K562 (cell line): Measurements from ENCODE around the gene CYP1B1. TPM values are rescaled to one million over a fixed set of nuclear protein-coding genes. Genes with fewer than 3 reads are reported as not detected.

Experiments
- ATAC-seq: fragments of 200-7000 bp; cut with Tn5 transposase; 3 replicates; pipeline ENCODE4 v1.9.1; 2020; ENCODE audit warnings: moderate library complexity
- BruUV-seq: library from RNA; stranded (reverse); fragments of 400-500 nt; replicated peaks from 2 replicates; lab custom pipeline; 2021; lab: Mats Ljungman, UMichigan
- CTCF ChIA-PET: fragments of 300-600 bp; formaldehyde crosslinking; extraction: SDS; loops from one replicate; lab custom pipeline; 2021; ENCODE audit warnings: low intra/inter-chr PET ratio; lab: Yijun Ruan, JAX
- POLR2A ChIA-PET: fragments of 300-600, 350-650 bp; sonication (Branson Sonifier 250); formaldehyde crosslinking; extraction: SDS; loops from one replicate; lab custom pipeline; 2021; ENCODE audit warnings: antibody characterized with exemption, inconsistent platforms; lab: Yijun Ruan, JAX
- DNase-seq, 4 experiments: peaks; one replicate each; pipeline versions ENCODE4 v3.0.0 to v3.0.0-alpha.2; 2011 to 2018; ENCODE audit warnings: low spot score in 3 of 4, mixed read lengths in 3 of 4; ENCODE audit errors: extremely low read depth in 1 of 4
- FAIRE-seq: peaks from 2 replicates; lab custom pipeline; 2011; peaks lifted over from hg19 to GRCh38; lab: Jason Lieb, UNC
- H2AFZ ChIP-seq: 2 replicates; pipeline ENCODE4 v1.6.0; 2011; ENCODE audit warnings: low read depth, low read length, control low read depth, inconsistent platforms
- H3K27ac ChIP-seq: fragments of 200-600 bp; 3 replicates; pipeline ENCODE4 v1.8.0; 2011; ENCODE audit warnings: low read depth, mild to moderate bottlenecking, control low read depth, inconsistent platforms, low read length, moderate library complexity, mixed read lengths; ENCODE audit errors: extremely low read depth
- H3K27me3 ChIP-seq, 2 experiments: fragments of 300-600 bp in 1 of 2; 2 replicates in 1 of 2; 3 replicates in 1 of 2; pipeline versions ENCODE4 v1.6.0 to v1.8.0; 2011; ENCODE audit warnings: inconsistent platforms in 2 of 2, low read length in 2 of 2, mild to moderate bottlenecking in 1 of 2, mixed read lengths in 1 of 2, moderate library complexity in 1 of 2; ENCODE audit not compliant: control insufficient read depth in 2 of 2, insufficient read depth in 2 of 2
- H3K36me3 ChIP-seq: fragments of 300-600 bp; 3 replicates; pipeline ENCODE4 v1.8.0; 2011; ENCODE audit warnings: mild to moderate bottlenecking, low read length, inconsistent platforms; ENCODE audit not compliant: control insufficient read depth, insufficient read depth
- H3K4me1 ChIP-seq, 2 experiments: fragments of 200-600 bp in 1 of 2; replicated peaks in 1 of 2; 2 replicates in 1 of 2; 3 replicates in 1 of 2; pipeline versions ENCODE4 v1.5.1 to v1.8.0; 2011; ENCODE audit warnings: inconsistent platforms in 2 of 2, low read length in 2 of 2, mild to moderate bottlenecking in 1 of 2, mixed read lengths in 1 of 2, moderate library complexity in 1 of 2; ENCODE audit not compliant: control insufficient read depth in 2 of 2, insufficient read depth in 2 of 2
- H3K4me2 ChIP-seq: 2 replicates; pipeline ENCODE4 v1.6.1; 2011; ENCODE audit warnings: low read length, control low read depth, inconsistent platforms, mixed read lengths; ENCODE audit not compliant: insufficient read depth
- H3K4me3 ChIP-seq: fragments of 200-600 bp; sonication (generic), shearing (Covaris generic); 2 replicates; pipeline ENCODE4 v1.5.1; 2016; ENCODE audit warnings: control low read depth, inconsistent platforms
- H3K79me2 ChIP-seq: fragments of 200-600 bp; 3 replicates; pipeline ENCODE4 v1.8.0; 2011; ENCODE audit warnings: low read length, inconsistent platforms; ENCODE audit not compliant: control insufficient read depth, insufficient read depth
- H3K9ac ChIP-seq, 2 experiments: 2 replicates each; pipeline versions ENCODE4 v1.6.0 to v1.6.1; 2011; ENCODE audit warnings: low read depth in 2 of 2, low read length in 2 of 2, control low read depth in 1 of 2, inconsistent platforms in 1 of 2, mild to moderate bottlenecking in 1 of 2, mixed read lengths in 1 of 2; ENCODE audit not compliant: insufficient read depth in 1 of 2
- H3K9me1 ChIP-seq: one replicate; pipeline ENCODE4 v1.6.0; 2011; ENCODE audit warnings: inconsistent platforms, mild to moderate bottlenecking, low read length, moderate library complexity; ENCODE audit not compliant: control insufficient read depth, insufficient read depth
- H3K9me3 ChIP-seq: replicated peaks from 2 replicates; pipeline ENCODE4 v1.5.1; 2011; ENCODE audit warnings: low read depth, low read length, inconsistent platforms; ENCODE audit not compliant: control insufficient read depth, insufficient read depth
- H4K20me1 ChIP-seq: replicated peaks from 2 replicates; pipeline ENCODE4 v1.6.1; 2011; ENCODE audit warnings: low read length, inconsistent platforms, mixed read lengths; ENCODE audit not compliant: control insufficient read depth, insufficient read depth
- BRF1 ChIP-seq: IDR thresholded peaks from 3 replicates; pipeline ENCODE4 v1.6.1; 2011; ENCODE audit warnings: borderline replicate concordance, mild to moderate bottlenecking; ENCODE audit not compliant: insufficient read length; ENCODE audit errors: extremely low read depth
- ELF2 ChIP-seq: fragments of 250-450 bp; sonication (Bioruptor Pico); IDR thresholded peaks from 2 replicates; pipeline ENCODE4 v1.5.0; 2021; ENCODE audit warnings: mild to moderate bottlenecking
- FOXK2 ChIP-seq, 2 experiments: fragments of 450-650 bp; IDR thresholded peaks in 1 of 2; conservative IDR thresholded peaks in 1 of 2; 2 replicates each; pipeline ENCODE4 v1.6.1; 2016; ENCODE audit warnings: low read depth in 2 of 2, mild to moderate bottlenecking in 1 of 2
- GATAD2A ChIP-seq: fragments of 450-650 bp; IDR thresholded peaks from 2 replicates; pipeline ENCODE4 v1.6.1; 2017
- HDGF ChIP-seq: fragments of 450-650 bp; IDR thresholded peaks from 2 replicates; pipeline ENCODE4 v1.6.1; 2016
- MAFK ChIP-seq: IDR thresholded peaks from 2 replicates; pipeline ENCODE4 v1.6.1; 2011; ENCODE audit warnings: low read length, improper control_type of control experiment
- RBM17 ChIP-seq: fragments of 200-400 bp; formaldehyde crosslinking; IDR thresholded peaks from 2 replicates; pipeline ENCODE4 v1.6.1; 2017; ENCODE audit warnings: low read depth, mild to moderate bottlenecking, low read length, borderline replicate concordance
- XRCC3 ChIP-seq: fragments of 450-650 bp; IDR thresholded peaks from 2 replicates; pipeline ENCODE4 v1.6.1; 2017; ENCODE audit warnings: mild to moderate bottlenecking, moderate library complexity
- ZNF140 ChIP-seq: fragments of 250-450 bp; sonication (Bioruptor Pico); IDR thresholded peaks from 2 replicates; pipeline ENCODE4 v1.8.0; 2021; ENCODE audit warnings: moderate library complexity, mild to moderate bottlenecking, inconsistent platforms
- ZNF174 ChIP-seq: fragments of 250-450 bp; sonication (Bioruptor Pico); IDR thresholded peaks from 2 replicates; pipeline ENCODE4 v1.4.0; 2020; ENCODE audit warnings: mild to moderate bottlenecking
- ZNF280B ChIP-seq: fragments of 250-450 bp; sonication (Bioruptor Pico); IDR thresholded peaks from 2 replicates; pipeline ENCODE4 v1.5.1; 2021; ENCODE audit warnings: mild to moderate bottlenecking
- ZNF41 ChIP-seq: fragments of 250-450 bp; sonication (Bioruptor Pico); conservative IDR thresholded peaks from 2 replicates; pipeline ENCODE4 v1.4.0; 2020; ENCODE audit warnings: mild to moderate bottlenecking
- WGBS: fragments of 100-300 bp; shearing (Covaris generic); methylation state at CpG from one replicate; pipeline ENCODE4 v1.1.6; 2016; ENCODE audit warnings: low coverage, mixed read lengths; ENCODE audit not compliant: insufficient coverage; ENCODE audit errors: missing lambda C conversion rate; 5-methylcytosine and 5-hydroxymethylcytosine counted together
- in situ Hi-C: fragments of 300-500 bp; cut with MboI; formaldehyde crosslinking; loops from 4 replicates; pipeline ENCODE4 v1.15.0; 2018; ENCODE audit warnings: inconsistent platforms, mixed read lengths
- intact Hi-C: fragments of 100-400 bp; cut with micrococcal nuclease; formaldehyde crosslinking; loops from 2 replicates; pipeline ENCODE4 v1.14.2; 2022
- polyA plus RNA-seq, 8 experiments: library from polyadenylated mRNA; depleted of rRNA in 4 of 8; stranded (reverse) in 5 of 8; unstranded in 3 of 8; fragments of >200 nt; fragmentation: Nextera tagmentation in 2 of 8; fragmentation: Illumina TruSeq in 1 of 8; extraction: Ambion mirVana in 2 of 8; extraction: Trizol in 1 of 8; gene quantifications; 2 replicates each; pipeline versions ENCODE4 v1.2.1 to v1.2.3, GENCODE V29; 2011 to 2014; ENCODE audit warnings: inconsistent platforms in 1 of 8, missing spikeins in 1 of 8
- total RNA-seq, 7 experiments: library from RNA; depleted of rRNA in 6 of 7; stranded (reverse); fragments of >200 nt in 6 of 7; fragmentation: Illumina TruSeq in 2 of 7; extraction: Trizol in 2 of 7; gene quantifications; 2 replicates each; pipeline versions ENCODE4 v1.2.1 to v1.2.3, GENCODE V29; 2011 to 2021; ENCODE audit warnings: low replicate concordance in 1 of 7

CYP1B1 gene
- total and polyA plus RNA-seq, 9 of the 15 experiments (the other 6 are each of a cell fraction or from before 2014, with no cell fraction given): 0.07 TPM; not detected in 8

DNA sequence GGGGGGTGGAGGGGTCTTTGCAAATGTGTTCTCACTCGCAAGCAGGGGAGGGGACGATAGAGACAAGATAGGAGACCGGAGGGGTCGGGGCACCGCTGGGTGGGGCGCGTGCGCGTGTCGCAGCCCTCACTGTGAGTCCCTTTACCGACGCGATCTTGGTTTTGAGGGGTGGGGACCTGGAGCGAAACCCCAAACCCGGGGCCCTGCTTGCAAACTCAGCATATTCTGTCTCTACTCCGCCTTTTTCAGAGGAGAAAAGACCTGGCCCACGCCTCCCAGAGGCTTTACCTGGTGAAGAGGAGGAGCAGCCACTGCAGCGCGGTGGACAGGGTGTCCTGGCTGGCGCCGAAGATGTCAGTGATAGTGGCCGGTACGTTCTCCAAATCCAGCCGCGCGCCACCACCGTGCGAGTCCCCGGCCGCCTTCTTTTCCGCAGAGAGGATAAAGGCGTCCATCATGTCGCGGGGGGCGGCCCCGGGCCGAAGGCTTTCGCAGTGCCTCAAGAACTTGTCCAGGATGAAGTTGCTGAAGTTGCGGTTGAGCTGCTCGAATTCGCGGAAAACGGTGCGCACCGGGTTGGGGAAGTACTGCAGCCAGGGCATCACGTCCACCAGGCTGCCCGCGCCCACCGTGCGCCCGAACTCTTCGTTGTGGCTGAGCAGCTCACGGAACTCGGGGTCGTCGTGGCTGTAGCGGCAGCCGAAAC lies 1.7 kb downstream of the CYP1B1 start:
- no peak for ATAC-seq
- Histone ChIP-seq H2AFZ (no peak overlapping the region), H3K9me3 (no peaks in the 10 kb centered on the region), H3K36me3 (no peaks in the 10 kb centered on the region), H3K27me3 (peaks cover 4 to 13% of the 10 kb centered on the region in 2 experiments; a peak in 3 of 5 replicates), H3K79me2 (no peaks in the 10 kb centered on the region), H3K4me3 (no peak overlapping the region), H3K4me2 (no peak overlapping the region), H3K4me1 (peaks cover 0 to 13% of the 10 kb centered on the region in 2 experiments; a peak in 2 of 5 replicates), H3K9ac (no peak overlapping the region), H3K27ac (no peak overlapping the region), H3K9me1 (no peaks in the 10 kb centered on the region), H4K20me1 (no peaks in the 10 kb centered on the region)
- intact Hi-C loops: no loop called here
- in situ Hi-C loops: no loop called here
- DNase-seq: no peak
- no peak for TF ChIP-seq XRCC3
- no peak for TF ChIP-seq BRF1
- no peak for TF ChIP-seq ELF2 (CRISPR knock-in tag)
- no peak for TF ChIP-seq ZNF140 (CRISPR knock-in tag)
- TF ChIP-seq RBM17: no peak
- no peak for TF ChIP-seq ZNF41 (CRISPR knock-in tag)
- TF ChIP-seq ZNF280B: no peak
- TF ChIP-seq ZNF174 (CRISPR knock-in tag): no peak
- TF ChIP-seq GATAD2A: no peak
- TF ChIP-seq FOXK2 (conservative IDR thresholded peaks at IDR 0.05 in 1 of 2, IDR thresholded peaks at IDR 0.05 in 1 of 2; ENCODE audit: low read depth in 2 of 2): no peak
- no peak for TF ChIP-seq HDGF
- no peak for TF ChIP-seq MAFK
- no peak for FAIRE-seq
- ChIA-PET CTCF (no interaction called here), POLR2A (no interaction called here)
- no TSS peak for BruUV-seq
- WGBS: 66% methylated on average over 37 of the region's 58 CpGs
